ENCODE data around the gene SSU72.
"Not testable (repeated sequence)": the region's sequence is repeated elsewhere in the genome, so short reads cannot be mapped to it uniquely, and the experiment has no call there.

The SSU72 gene

DNA sequence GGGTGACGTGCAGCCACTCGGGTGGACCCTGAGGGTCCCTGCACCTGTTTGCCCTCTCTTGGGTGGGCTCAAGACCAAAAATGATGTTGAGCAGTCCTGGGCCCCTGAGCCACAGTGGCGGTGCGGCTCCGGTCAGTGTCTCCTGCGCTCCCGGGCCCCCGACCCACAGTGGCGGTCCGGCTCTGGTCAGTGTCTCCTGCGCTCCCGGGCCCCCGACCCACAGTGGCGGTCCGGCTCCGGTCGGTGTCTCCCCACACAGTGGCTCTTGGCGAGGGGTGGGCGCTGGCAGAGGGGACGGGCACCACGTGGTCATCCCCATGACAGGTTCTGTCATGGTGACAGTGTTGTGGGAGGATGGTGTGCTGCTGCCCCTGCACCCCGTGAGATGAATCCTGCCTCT lies 80.4 kb downstream of the SSU72 start:
- DNase-seq: not testable (repeated sequence)

Data from stimulated activated naive CD4-positive, alpha-beta T cell treated with Interleukin-2 at 50 U/mL for 16 hours (primary cell).